Iris pigment epithelial cell (primary cell): ENCODE results near the gene UMAD1.
A peak's percentile ranks its signal among the peaks of the same experiment; 100 is the strongest.

Source experiments
- DNase-seq: peaks from one replicate; pipeline ENCODE4 v3.0.0-alpha.2; 2011; ENCODE audit warnings: low read depth

Gene UMAD1

GRCh38 chr7:7883394-7883793, 242.8 kb downstream of the UMAD1 start:
- DNase-seq = no peak

GRCh38 chr7:7884855-7885254, 244.3 kb downstream of the UMAD1 start:
- peak; percentile 16 for DNase-seq

GRCh38 chr7:7889791-7890568, 249.4 kb downstream of the UMAD1 start:
- no peak for DNase-seq

DNA sequence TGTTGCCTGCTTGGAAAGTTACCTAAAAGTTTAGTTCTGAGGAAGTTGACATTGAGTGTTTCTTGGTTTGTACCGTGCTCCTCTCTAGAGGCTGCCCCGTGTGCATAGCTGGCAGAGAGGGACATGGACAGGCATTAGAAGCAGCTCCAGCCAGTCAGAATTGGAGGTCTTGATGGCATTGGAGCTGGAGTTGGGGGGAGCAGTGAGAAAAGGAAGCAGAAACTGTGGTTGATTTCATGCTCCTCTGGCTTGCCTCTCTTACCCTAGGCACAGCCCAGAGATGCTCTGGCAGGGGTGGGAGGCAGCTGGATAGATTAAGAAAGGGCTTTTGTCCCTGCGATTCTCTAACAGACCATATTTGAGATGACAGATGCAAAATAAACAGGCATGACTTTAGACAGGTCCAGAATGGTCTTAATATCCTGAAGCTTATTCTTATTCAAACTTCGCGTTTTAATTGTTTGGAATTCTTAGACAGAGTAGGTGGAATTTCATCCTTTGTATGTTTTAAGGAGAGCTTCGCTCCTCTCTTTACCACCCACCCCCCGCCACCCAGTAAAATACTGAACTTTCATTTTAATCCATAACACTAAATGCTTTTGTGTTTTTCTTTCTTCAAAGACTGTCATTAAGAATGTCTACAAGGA, 254.6 kb downstream of the UMAD1 start:
- DNase-seq = no peak

DNA sequence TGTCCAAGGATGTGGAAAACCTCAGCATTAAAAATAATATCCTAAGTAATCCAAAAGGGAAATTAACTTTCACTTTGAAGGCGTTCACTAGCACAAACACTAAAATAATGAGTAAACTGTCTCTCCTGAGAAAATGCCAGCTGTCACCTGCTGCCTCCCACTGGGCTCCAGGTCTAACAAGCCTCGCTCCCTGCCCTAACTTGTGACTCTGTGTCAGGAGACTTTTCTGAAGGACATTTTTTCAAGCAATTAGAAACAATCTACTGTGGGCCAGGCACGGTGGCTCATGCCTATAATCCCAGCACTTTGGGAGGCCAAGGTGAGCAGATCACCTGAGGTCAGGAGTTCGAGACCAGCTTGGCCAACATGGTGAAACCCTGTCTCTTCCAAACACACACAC, 255.2 kb downstream of the UMAD1 start:
- no peak for DNase-seq

DNA sequence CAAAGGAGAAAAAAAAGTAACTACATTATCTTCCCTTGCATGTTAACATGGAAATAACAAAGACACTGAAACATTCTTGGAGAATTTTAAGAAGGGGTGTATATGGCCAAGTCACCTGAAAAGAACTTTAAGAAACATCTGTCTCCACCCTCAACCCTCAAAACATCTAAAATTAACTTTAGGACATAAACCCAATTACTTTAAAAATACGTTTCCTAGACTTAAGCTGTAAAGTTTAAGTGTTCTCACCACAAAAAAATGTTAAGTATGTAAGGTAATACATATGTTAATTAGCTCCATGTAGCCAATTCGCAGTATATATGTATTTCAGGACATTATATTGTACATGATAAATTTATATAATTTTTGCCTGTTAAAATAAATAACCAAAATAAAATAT, 257.0 kb downstream of the UMAD1 start:
- DNase-seq = no peak

DNA sequence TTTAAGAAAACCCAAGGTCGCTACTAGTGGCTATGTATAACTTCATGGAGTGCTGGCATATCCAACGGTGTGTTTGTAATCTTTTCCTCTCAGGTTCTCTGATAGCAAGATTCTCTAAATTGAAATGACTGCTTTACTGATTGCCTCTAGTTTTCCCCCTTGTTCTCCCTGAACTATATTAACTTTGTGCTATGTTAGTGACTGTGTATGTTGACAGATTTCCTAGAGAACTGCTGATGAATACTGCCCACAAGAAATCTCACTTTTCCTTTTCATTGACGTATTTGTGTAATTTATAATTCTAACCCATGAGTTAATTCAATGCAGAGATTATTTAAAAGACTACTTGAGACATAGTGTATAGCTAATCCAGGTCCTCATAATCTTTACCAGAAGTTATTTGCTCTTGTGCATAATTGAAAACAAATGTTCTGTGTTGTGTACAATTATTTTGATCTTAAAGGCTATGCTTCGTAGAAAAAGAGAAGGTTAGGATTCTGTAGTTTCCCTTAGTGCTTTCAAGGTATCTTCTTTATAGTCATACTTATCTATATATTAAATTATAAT, 257.5 kb downstream of the UMAD1 start:
- no peak for DNase-seq

DNA sequence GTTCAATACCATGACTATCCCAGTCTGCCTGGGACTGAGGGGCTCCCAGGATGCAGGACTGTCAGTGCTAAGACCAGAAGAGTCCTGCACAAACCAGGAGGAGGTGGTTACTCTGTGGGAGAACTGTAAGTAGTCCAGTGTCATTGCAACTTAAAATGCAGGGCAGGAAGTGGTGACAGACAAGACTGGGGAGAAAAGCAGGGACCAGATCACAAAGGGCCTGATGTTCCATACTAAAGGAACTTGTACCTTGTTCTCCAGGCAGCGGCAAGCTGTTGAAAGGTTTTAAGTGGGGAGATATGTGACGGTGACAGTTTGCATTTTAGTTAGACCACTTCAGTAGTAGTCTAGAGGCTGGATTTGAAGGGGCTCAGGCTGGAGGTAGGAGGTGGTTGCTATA, 262.3 kb downstream of the UMAD1 start:
- DNase-seq = no peak

GRCh38 chr7:7907306-7907705, 266.8 kb downstream of the UMAD1 start:
- DNase-seq = no peak

DNA sequence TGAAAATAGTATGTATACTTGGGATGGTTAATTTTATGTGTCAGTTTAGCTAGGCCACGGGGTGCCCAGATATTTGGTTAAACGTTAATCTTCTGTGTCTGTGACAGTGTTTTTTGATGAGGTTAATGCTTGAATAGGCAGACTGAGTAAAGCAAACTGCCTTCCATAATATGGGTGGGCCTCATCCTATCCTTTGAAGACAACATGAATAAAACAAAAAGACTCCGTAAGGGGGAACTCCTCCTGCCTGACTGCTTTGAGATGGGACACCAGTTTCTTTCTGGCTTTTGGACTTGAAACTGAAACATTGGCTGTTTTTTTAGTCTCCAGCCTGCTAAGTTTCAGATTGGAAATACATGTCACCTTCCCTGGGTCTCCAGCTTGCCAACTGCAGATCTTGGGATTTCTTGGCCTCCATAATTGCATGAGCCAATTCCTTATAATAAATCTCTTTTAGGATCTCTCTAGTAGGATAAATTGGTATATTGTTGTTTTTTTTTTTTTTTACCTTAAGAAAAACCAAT, 268.1 kb downstream of the UMAD1 start:
- no peak for DNase-seq

- peak; percentile 19 for DNase-seq
These were observed 268.8 kb downstream of the UMAD1 start for GRCh38 chr7:7909376-7909775.

GRCh38 chr7:7911369-7912123, 271.0 kb downstream of the UMAD1 start:
- peak; percentile 96 for DNase-seq

DNA sequence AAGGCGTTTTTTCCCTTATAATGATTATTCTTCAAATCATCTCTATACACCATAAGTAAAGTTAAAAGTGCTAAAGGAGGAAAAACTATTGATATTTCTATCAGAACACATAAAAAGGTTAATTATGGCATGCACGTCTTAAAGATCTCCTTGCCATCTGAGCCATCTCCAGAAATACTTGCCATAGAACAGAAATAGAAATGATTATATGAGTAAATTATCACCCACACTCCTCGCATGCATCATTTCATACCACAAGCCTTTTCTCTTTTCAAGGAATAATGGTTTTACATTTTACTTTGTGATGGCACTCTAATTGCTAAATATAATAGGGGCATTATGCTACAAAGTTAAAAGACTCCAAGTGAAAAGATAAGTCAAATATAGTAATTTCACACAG, 272.4 kb downstream of the UMAD1 start:
- DNase-seq = no peak

GRCh38 chr7:7913504-7913903, 273.0 kb downstream of the UMAD1 start:
- peak; percentile 42 for DNase-seq

DNA sequence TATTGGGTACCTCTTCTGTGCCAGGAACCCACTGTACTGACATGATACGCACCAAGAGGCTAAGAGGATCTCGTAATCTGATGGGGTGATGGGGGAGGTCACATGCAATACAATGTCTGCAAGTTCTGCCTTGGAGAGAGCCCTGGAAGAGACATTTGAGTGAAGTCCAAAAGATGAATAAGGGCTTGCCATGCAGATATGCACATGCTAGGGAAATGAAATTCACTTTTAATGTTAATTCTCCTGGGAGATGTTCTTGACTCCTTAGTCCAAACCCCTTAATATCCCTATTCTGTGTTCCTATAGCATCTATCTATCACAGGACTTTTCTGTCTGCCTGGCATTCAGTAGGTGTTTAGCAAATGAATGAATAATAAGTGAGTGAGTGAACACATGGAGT, 274.0 kb downstream of the UMAD1 start:
- no peak for DNase-seq

- no peak for DNase-seq
These were observed 275.5 kb downstream of the UMAD1 start for GRCh38 chr7:7916064-7916463.

DNA sequence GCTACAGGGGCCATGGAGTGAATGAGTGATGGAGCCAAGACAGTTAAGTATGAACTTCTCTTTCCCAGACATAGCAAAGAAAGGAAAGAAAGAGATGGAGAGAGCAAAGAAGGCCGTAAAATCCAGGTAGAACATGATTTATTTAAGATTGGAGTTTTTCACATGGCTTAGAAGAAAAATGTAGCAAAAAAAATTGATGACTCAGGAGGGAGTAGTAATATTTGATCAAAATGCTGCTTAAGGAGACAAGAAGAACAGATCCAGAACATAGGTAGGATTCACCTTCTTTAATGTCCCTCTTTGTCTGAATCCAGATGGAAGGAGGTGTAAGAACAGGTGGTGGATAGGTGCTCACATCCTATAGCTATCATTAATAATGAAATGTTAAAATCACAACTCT, 277.0 kb downstream of the UMAD1 start:
- DNase-seq = no peak

DNA sequence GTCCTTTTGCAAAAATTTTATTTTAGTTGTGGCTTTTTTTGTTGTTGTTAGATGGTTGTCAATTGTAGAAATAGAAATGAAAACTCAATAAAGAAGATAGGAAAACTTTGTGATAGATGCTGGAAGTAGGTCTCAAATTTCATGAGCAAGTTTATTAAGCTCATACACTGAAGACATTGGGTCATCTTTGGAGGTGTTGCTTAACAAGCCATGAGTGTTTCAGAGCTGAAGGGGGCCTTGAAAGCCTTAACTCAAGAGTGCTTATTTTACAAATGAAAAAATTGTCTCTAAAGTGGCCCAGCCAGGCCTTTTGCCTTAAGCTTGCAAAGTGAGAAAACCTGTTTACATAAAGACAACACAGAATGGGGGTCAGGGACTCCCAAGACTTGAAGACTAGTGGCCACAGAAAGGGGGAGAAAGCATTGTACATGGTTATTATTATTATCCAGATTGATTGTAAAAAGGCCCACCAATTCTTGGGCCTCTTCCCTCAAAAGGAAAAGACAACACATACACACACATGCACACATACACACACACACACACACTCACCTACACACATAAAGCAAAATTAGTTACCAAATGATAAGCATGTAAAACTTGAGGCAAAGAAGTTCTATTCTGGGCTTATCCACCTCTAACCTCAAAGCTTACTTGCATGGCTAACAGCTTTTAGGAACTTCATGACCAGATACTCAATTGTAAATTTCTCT, 278.3 kb downstream of the UMAD1 start:
- peak; percentile 54 for DNase-seq

DNA sequence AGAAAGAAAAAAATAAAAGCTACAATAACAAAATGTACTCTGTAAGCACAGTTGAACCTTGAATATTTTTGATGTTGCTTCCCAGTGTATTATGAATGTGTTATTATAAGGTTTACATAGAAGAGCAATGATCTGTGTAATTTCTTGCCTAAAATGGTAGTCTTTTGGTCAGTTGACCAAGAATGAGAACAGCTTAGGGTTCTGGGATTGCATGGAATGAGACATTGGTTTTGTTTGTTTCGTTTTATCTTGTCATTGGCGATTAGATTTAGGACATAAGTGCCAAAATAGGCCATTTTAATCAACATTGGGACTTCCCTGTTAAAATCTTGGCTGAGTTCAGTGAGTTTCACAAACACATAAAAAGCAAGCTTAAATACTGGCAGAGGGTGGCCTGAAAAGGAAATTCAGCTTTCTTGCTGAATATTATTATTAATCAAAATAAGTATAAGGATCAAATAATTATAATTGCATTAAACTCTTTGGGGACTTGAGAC, 278.9 kb downstream of the UMAD1 start:
- no peak for DNase-seq

- no peak for DNase-seq
These were observed 279.5 kb downstream of the UMAD1 start for GRCh38 chr7:7920056-7920455.

DNA sequence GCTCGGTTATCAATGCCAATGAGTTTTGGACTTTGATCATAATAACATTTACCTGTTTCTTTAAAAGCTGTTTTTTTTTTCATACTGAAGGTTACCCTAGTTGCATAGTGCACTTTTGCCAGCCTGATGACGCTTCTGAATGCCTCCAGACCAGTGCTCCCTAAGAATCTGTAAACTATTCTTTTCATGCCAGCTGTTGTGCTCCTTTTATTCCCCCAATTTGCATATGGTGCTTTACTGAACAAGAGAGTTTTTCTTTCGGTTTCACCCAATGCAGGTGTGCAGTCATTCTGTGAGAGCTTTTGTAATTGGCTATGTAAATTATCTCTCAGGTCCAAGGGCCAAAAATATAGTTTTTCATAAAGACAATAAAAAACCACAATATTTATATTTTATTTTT, 279.9 kb downstream of the UMAD1 start:
- DNase-seq = no peak

DNA sequence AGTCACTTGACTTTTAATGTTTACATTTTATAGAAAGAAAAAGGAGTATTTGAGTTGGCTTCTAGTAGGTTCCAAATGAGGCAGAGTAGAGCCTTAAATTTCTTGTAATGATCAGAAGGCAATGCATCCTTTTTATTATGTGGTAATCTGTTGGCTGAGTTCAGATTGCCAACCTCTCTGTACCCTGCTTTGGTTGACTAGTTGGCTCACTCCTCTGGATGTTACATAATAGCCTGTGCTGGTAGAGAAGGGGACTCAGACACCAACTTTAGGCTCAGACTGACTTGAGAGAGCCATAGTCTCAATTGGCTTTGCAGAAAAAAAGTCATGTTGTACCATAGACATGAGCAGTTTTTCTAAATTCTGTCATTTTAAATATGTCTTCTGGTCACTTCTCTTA, 281.3 kb downstream of the UMAD1 start:
- DNase-seq = no peak
